ENCODE data around the gene GSTT2B.
"Not testable (repeated sequence)": the region's sequence is repeated elsewhere in the genome, so short reads cannot be mapped to it uniquely, and the experiment has no call there.

- TF ChIP-seq CTCF (IDR thresholded peaks at IDR 0.05); ZFX (IDR thresholded peaks at IDR 0.05; ENCODE audit: borderline replicate concordance): not testable (repeated sequence)
These were observed 32.7 kb upstream of the GSTT2B start for GRCh38 chr22:23993581-23994177.
